HG03342 (cell line): ENCODE data around the gene CACNA1C.

Source experiments
- ATAC-seq: cut with Tn5 transposase; IDR thresholded peaks from one replicate; pipeline ENCODE4 v1.9.1; 2021; ENCODE audit warnings: mild to moderate bottlenecking, moderate library complexity; ENCODE audit not compliant: unreplicated experiment

Gene CACNA1C

DNA sequence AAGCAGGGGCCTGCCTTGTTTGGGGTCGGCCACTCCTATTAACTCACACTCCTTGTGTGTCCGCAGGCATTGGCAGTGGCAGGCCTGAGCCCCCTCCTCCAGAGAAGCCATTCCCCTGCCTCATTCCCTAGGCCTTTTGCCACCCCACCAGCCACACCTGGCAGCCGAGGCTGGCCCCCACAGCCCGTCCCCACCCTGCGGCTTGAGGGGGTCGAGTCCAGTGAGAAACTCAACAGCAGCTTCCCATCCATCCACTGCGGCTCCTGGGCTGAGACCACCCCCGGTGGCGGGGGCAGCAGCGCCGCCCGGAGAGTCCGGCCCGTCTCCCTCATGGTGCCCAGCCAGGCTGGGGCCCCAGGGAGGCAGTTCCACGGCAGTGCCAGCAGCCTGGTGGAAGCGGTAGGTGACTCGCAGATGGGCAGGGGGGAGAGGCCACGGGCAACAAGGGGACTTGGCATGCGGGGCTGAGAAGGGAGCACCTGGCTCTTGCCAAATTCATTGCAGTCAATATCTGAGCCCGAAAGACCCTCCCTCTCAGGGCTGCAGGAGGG is 635.7 kb downstream of the CACNA1C start:
- ATAC-seq: no peak

GRCh38 chr12:2689393-2689792 is 636.6 kb downstream of the CACNA1C start:
- no peak for ATAC-seq

- ATAC-seq: no peak
These were observed 637.1 kb downstream of the CACNA1C start for GRCh38 chr12:2689879-2690278.

- ATAC-seq: no peak
These were observed 637.7 kb downstream of the CACNA1C start for GRCh38 chr12:2690348-2691005.

DNA sequence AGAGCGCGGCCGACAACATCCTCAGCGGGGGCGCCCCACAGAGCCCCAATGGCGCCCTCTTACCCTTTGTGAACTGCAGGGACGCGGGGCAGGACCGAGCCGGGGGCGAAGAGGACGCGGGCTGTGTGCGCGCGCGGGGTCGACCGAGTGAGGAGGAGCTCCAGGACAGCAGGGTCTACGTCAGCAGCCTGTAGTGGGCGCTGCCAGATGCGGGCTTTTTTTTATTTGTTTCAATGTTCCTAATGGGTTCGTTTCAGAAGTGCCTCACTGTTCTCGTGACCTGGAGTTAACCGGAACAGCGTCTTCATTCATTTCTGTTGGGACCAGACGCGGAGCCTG is 638.2 kb downstream of the CACNA1C start:
- ATAC-seq: no peak

DNA sequence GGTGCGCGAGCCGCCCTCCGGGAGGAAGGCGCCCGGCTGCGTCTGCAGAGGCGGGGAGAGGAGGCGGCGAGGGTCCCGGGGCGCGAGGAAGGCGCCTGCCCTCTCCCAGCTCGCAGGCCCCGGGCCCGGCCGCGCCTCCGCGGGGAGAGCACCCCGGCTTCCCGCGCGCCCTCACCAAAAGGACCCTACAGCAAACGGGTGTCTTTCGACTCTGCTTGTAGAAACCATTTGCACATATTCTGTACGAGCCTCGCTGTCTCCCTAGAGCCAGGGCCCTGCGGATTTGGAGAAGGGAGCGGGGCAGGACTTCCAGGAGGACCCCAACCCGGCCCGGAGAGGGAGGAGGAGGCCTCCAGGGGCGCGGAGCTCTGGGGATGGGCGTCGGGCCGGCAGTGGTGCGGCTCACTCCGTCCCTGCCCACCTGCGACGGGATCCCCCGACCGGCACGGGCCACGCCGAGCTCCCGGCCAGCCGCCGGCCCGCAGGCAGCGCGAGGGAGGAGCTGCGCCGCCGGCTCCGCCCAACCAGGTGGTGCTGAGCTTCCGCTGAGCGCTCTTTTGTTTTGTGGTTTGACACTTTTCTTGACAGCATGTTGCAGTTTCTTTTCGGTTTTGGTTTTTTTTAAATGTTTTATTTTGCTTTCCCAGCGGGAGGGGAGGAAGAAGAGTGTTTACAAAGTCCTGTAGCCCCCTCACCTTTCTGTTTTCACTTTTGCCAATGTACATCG is 638.7 kb downstream of the CACNA1C start:
- ATAC-seq: peak; percentile 68

- ATAC-seq: no peak
These were observed 639.3 kb downstream of the CACNA1C start for GRCh38 chr12:2692080-2692479.

GRCh38 chr12:2693244-2693860 is 640.6 kb downstream of the CACNA1C start:
- no peak for ATAC-seq

DNA sequence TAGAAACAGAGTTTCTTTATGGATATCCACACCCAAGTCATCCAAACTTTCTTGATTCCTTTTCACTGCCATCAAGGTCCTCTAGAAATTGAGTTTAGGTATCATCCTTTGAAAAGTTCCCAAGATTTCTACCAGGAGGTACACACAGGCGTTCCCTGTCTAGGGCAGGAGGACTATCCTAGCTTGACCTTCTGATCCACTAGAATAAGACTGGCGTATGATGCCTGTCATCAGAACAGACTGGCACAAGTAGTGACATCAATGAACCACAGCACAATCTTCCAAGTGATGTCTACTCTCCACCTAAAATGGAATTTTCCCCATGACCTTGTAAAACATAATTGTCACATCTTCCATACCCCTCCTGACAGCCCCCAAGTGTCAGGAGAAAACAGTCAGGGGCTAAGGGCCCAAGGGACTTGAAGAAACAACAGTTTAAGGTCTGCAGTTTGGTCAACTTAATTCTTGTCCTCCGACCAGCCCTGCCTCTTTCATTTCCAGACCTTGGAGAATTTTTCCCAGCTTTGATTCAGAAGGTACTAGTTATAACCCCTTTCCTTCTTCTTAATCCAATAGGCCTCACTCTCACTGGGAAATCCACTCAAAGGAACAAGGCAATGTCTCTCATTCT is 641.3 kb downstream of the CACNA1C start:
- no peak for ATAC-seq

- ATAC-seq: no peak
These were observed 643.3 kb downstream of the CACNA1C start for GRCh38 chr12:2696136-2696535.

- ATAC-seq: no peak
These were observed 644.4 kb downstream of the CACNA1C start for GRCh38 chr12:2697057-2697800.

DNA sequence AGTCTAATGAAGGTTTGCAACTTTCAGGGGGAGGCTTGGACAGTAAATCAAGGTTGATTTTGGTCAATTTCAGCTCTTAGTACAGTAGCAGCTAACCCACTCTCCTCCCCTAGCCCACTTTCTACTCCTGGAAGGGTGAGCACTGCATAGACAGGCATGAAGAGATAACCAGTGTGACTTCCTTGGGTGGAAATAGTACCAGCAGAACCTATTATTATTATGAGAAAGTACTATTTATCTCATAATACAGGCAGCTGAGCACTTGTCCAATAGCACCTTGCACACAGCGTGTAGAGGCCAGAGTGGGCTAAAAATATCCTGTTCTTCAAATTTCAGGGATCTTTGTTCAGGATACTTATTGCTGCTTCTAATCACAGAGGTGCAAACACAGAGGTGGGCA is 645.8 kb downstream of the CACNA1C start:
- no peak for ATAC-seq

GRCh38 chr12:2710701-2711100 is 657.9 kb downstream of the CACNA1C start:
- ATAC-seq: no peak

- ATAC-seq: no peak
These were observed 666.6 kb downstream of the CACNA1C start for GRCh38 chr12:2719392-2719791.

GRCh38 chr12:2722806-2723205 is 670.0 kb downstream of the CACNA1C start:
- no peak for ATAC-seq

GRCh38 chr12:2732290-2732689 is 679.5 kb downstream of the CACNA1C start:
- no peak for ATAC-seq

- ATAC-seq: no peak
These were observed 680.9 kb downstream of the CACNA1C start for GRCh38 chr12:2733493-2734355.

DNA sequence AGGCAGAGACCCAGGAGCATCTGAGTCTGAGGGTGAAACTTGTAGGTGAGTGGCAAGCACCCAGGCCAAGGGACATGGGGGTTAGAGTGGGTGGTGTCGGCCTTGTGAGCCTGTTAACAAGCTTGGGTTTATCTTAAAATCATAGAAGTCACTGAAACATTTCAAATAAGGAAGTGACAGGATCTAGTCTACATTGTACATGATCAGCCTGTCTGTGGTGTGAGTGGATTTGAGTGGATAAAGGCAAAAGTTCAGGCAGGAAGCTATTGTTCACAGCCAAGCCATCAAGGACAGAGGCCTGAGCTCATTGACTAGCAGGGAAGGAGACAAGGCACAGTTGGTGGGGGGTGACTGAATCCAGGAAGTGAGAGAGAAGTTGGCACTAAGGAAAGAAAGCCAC is 682.6 kb downstream of the CACNA1C start:
- ATAC-seq: no peak

- no peak for ATAC-seq
These were observed 685.0 kb downstream of the CACNA1C start for GRCh38 chr12:2737656-2738241.

GRCh38 chr12:2739069-2739468 is 686.3 kb downstream of the CACNA1C start:
- ATAC-seq: no peak
